ENCODE results near the gene MSRB2. TPM values are rescaled to one million over a fixed set of nuclear protein-coding genes. Genes with fewer than 3 reads are reported as not detected.

Gene MSRB2
- total and polyA plus RNA-seq, 2 of the 4 experiments (the other 2 are of a cell fraction): 10.6 to 20.1 TPM

DNA sequence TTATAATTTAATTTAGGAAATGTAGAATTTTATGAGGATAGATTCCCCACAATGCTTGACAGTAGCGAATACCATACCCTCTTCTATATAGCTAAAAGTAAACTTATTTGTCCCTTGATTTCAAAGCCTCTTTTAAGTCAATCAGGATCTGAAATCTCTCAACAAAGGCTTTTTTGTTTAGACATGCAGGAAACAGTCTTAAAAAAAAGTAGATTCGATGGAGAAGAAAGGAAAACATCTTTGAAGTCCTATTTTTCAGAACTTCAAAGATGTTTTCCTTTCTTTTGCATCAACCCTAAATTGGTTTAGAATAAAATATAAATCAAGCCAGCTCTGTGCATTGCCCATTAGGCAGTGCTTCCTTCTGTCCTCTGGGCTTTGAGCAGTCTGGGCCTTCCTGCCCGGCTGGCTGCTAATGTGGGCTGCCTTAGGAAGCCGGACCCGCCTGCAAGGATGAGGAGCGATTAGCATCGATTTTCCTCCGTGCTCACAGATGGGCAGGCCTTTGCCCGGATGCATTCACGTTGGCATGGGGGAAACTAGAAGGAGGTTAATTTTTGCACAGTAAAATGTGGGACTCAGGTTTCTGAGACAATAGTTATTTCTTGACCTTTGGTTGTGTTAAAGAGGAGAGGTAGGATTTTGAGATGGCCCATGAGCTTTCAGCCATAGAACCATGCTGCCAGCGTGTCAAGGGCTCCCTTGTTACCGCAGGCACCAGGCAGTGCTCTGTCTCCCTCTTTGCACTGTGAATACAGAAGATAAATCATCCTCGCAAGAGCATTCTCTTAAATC lies 15.5 kb downstream of the MSRB2 start:
- DNase-seq (no peak), ATAC-seq (ENCODE audit: low read depth) (no peak)
- Histone ChIP-seq H4K20me1 (ENCODE audit: insufficient read depth, low read length) (no peaks in the 10 kb centered on the region), H3K56ac (ENCODE audit: extremely low read depth, insufficient read depth, low read length) (no peak overlapping the region), H3K27me3 (ENCODE audit: control insufficient read depth, insufficient read depth, low read length) (no peaks in the 10 kb centered on the region), H3K9me3 (ENCODE audit: control insufficient read depth, insufficient read depth, low read length) (no peaks in the 10 kb centered on the region), H3K27ac (ENCODE audit: insufficient read depth, low read length) (no peak overlapping the region), H2BK5ac (ENCODE audit: low read depth, low read length, poor library complexity, severe bottlenecking) (no peak overlapping the region), H4K8ac (ENCODE audit: low read depth in 2 of 2, low read length in 2 of 2) (no peak overlapping the region), H4K91ac (ENCODE audit: insufficient read depth, low read depth, low read length) (no peak overlapping the region), H3K9me1 (ENCODE audit: insufficient read depth, low read length) (no peaks in the 10 kb centered on the region), H3K4me1 (ENCODE audit: control insufficient read depth, insufficient read depth, low read length) (no peaks in the 10 kb centered on the region), H4K5ac (ENCODE audit: low read depth, low read length) (no peak overlapping the region), H3K18ac (ENCODE audit: low read depth, low read length) (no peak overlapping the region), H3K4me2 (ENCODE audit: low read depth, low read length) (no peak overlapping the region), H3K9ac (ENCODE audit: low read depth, low read length) (no peak overlapping the region), H3K79me1 (ENCODE audit: low read depth in 1 of 2, low read length in 2 of 2) (no peaks in the 10 kb centered on the region), H2BK20ac (ENCODE audit: low read depth, low read length) (no peak overlapping the region), H3K14ac (replicated peaks; ENCODE audit: low read depth, low read length) (no peak overlapping the region), H3K4ac (ENCODE audit: low read depth, low read length) (no peak overlapping the region), H3K23ac (ENCODE audit: low read depth, low read length) (no peak overlapping the region), H2BK120ac (ENCODE audit: low read depth, low read length) (no peak overlapping the region), H2AFZ (replicated peaks; ENCODE audit: low read length, poor library complexity) (no peak overlapping the region), H2AK9ac (replicated peaks; ENCODE audit: low read depth, low read length, poor library complexity) (no peak overlapping the region), H3K4me3 (ENCODE audit: insufficient read depth, low read depth, low read length) (no peak overlapping the region), H2AK5ac (ENCODE audit: low read depth, low read length) (no peak overlapping the region), H3K36me3 (ENCODE audit: control insufficient read depth, insufficient read depth, low read length) (peaks cover 26% of the 10 kb centered on the region), H2BK15ac (ENCODE audit: low read depth, low read length) (no peak overlapping the region)
- intact Hi-C loops (cut with micrococcal nuclease): no loop called here
- BruUV-seq (replicated peaks): no TSS peak
- 79% methylated on average over 6 of the region's 13 CpGs; no CpG with 5 or more reads in 1 of the 2 experiments for WGBS, 2 experiments (ENCODE audit: extremely low coverage in 2 of 2, insufficient read length in 1 of 2)
- ChIA-PET POLR2A (ENCODE audit: unreplicated experiment) (no interaction called here), CTCF (no interaction called here)
- dilution Hi-C loops (cut with HindIII; ENCODE audit: low sequenced_read_pairs, unreplicated experiment): no loop called here
- in situ Hi-C loops (cut with MboI; ENCODE audit: low sequenced_read_pairs): no loop called here
- TF ChIP-seq MXI1 (IDR thresholded peaks at IDR 0.05; ENCODE audit: borderline replicate concordance, low read depth, low read length) (no peak), RAD21 (IDR thresholded peaks at IDR 0.05; ENCODE audit: low read length) (no peak), RCOR1 (IDR thresholded peaks at IDR 0.05; ENCODE audit: insufficient replicate concordance, low read length) (no peak), SMC3 (IDR thresholded peaks at IDR 0.05; ENCODE audit: low read depth, low read length) (no peak), CHD1 (IDR thresholded peaks at IDR 0.05; ENCODE audit: low read depth, low read length) (no peak), POLR2A (IDR thresholded peaks at IDR 0.05; ENCODE audit: low read depth, low read length) (no peak), CEBPB (IDR thresholded peaks at IDR 0.05; ENCODE audit: low read depth, low read length) (no peak)
